Measurements from ENCODE around the gene ING1.
"Not testable (repeated sequence)": the region's sequence is repeated elsewhere in the genome, so short reads cannot be mapped to it uniquely, and the experiment has no call there.

The ING1 gene

DNA sequence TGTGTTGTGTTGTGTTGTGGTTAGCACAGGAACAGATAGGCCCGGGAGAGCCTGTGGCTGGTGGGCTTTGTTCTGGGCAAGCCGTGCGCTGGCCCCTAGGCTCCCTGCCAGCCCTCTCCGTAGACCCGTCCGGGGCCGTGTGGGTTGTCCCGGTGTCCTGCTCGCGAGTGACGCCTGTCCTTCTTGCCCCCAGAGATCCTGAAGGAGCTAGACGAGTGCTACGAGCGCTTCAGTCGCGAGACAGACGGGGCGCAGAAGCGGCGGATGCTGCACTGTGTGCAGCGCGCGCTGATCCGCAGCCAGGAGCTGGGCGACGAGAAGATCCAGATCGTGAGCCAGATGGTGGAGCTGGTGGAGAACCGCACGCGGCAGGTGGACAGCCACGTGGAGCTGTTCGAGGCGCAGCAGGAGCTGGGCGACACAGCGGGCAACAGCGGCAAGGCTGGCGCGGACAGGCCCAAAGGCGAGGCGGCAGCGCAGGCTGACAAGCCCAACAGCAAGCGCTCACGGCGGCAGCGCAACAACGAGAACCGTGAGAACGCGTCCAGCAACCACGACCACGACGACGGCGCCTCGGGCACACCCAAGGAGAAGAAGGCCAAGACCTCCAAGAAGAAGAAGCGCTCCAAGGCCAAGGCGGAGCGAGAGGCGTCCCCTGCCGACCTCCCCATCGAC, 5.7 kb downstream of the ING1 start:
- no peak for DNase-seq

DNA sequence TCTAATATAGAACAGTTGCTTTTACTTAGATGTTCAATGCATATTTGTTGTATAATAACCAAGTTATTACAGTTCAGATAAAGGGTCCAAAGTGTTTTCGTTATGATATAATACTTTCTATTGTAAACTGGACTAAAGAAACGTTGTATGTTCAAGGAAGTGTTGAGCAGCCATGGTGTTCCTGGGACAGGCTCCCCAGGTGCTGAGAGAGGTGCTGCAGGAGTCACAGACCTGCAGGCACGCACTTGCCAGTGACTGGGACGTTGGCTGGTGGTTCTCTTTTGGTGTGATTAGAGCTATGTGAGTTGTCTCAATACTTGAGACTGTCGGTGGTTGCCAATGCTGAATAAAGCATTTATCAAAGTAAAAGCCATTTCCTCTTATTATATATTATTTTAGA, 9.5 kb downstream of the ING1 start:
- no peak for DNase-seq

DNA sequence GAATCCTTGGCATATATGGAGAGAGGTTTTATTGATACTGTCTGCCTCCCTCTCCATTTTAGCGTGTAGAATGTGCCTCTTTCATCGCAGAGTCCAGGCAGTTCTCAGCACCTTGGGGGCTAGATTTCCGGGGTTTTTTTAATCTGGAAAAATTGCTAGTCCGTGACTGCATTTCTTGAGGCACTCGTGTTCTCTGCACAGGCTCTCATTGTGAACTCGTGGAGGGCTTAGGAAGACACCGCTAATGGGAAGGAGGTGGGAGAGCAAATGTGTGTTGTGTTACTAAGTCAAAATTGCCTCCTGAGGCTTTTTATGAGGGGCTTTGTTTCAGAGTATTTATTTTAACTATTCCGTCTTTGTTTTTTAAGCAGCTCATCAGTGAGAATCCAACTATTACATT, 10.1 kb downstream of the ING1 start:
- DNase-seq = no peak

DNA sequence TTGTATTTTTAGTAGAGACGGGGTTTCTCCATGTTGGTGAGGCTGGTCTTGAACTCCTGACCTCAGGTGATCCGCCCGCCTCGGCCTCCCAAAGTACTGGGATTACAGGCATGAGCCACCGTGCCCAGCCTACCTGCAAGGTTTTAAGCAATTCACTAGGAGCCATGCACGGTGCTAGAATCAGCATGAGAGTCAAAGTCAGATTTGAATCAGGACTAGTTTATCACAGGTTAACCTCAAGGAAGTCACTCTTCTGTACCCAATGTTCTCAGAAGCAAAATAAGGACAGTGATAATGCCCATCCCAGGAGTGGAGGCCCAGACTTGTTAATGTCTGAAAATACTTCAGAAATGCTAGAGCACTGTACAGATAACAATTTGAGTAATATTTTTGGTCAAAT, 12.7 kb downstream of the ING1 start:
- not testable (repeated sequence) for DNase-seq

DNA sequence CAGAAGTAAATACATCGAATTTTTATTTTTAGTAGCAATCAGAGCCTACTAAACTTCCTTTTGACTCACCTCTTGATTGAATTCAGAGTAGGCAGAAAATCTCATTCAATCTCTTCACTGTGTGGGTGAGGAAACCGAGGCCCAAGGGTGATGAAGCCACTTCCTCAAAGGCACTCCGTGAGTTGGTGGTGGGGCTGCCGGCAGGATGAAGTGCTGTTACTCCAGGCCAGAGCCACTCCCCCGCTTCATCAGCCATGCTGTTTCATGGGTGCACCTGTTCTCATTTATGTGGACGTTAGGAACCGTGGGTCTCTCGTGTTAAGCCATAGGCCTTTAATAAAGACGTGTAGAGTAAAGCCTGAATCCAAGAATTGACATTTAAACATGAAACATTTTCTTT, 13.2 kb downstream of the ING1 start:
- peak; percentile 80 for DNase-seq

DNA sequence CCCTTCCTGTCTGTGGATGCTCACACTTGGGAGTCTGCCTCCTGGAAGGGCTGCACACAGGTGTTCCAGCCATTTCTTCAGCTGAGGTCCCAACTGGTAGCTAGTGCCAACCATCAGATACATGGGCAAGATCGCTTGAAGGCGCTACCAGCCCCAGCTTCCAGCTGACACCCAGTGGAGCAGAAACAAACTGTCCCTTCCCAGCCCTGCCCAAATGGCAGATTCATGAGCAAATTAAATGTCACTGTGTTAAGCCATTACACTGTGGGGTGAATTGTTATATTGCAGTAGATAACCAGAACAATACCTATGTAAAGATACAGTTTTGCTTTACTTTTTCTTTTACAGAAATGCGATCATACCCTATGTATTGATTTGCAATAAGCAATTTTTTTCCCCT, 17.6 kb downstream of the ING1 start:
- no peak for DNase-seq

DNA sequence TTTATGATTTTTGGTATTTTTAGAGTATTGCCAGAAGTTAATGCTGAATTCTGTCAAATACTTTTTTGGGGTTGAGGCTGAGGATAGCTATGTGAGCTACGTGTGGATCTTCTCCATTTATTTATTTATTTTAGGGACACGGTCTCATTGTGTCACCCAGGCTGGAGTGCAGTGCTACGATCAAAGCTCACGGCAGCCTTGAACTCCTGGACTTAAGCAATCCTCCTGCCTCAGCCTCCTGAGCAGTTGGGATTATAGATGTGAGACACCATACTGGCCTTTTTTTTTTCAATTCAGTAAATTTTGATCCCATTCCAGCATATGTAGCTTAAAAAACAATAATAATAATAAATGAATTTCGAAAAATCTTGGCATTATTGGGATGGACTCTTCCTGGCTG, 21.1 kb downstream of the ING1 start:
- DNase-seq = no peak

DNA sequence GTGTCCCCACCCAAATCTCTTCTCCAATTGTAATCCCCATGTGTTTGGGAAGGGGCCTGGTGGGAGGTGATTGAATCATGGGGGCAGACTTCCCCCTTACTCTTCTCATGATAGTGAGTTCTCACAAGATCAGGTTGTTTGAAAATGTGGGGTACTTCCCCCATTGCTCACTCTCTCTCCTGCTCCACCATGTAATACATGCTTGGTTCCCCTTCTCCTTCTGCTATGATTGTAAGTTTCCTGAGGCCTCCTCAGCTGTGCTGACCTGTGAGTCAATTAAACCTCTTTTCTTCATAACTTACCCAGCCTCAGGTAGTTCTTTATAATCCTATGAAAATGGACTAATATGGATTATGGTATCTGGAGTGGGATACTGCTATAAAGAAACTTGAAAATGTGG, 24.1 kb downstream of the ING1 start:
- DNase-seq = no peak

DNA sequence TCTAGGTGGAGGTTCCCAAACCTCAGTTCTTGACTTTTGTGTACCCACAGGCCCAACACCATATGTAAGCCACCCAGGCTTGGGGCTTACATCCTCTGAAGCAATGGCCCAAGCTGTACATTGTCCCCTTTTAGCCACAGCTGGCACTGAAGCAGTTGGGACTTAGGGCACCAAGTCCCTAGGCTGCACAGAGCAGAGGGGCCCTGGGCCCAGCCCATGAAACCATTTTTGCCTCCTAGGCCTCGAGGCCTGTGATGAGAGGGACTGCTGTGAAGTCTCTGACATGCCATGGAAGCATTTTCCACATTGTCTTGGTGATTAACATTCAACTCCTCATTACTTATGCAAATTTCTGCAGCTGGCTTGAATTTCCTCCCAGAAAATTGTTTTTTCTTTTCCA, 30.2 kb downstream of the ING1 start:
- no peak for DNase-seq

DNA sequence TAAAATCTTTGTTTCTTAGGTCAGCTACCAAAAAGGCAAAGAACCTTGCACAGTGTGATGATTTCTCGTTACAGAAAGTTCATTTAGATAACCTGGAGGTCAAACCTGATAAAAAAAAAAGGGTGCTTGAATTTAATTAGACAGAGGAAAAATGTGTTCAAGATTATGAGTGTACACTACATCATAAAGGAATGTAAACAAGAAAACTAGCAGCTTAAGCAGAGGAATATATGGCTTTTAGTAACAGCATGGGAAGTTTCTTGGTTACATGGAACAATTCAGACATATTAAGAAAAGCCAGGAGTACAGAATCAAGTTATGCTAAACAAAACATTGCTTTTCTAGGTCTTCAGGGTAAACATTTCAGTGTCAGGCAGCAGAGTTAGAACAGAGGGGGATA, 32.9 kb downstream of the ING1 start:
- no peak for DNase-seq

DNA sequence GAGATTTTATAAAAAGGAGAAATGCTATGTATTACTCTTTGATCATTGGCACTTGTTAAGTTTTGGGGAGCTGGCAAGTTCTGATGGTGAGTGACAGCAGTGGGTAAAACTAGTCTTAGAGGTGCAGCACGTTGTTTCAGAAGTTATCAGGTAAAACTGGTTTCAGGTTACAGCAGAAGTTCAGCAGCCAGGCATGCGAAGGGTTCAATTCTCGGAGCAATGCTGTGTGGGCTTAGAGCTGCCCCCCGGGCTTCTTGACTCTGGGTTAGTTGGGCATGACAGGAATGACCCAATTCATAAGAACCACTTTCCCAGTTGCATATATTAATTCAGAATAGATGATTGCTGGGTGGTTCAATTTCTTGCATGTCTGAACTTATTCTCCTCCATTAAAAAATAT, 34.8 kb downstream of the ING1 start:
- DNase-seq = no peak

DNA sequence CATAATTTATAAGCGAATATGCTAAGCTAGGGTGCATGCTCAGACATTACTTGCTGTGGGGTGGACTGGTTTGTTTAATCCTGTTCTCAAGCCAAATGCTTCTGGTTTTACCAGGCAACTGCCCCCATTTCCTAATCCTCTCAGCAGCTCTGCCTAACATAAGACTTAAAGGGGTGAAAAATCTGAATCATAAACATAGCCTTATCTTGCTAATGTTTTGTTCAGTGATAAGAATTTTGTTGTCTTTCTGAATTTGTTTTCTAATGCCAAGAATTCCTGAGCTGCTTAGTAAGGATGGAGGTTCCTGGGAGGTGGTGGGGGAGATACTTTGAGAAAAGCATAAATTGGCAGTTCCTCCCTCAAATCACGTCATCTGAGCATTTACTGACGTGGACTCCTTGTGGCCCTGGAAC, 42.7 kb downstream of the ING1 start:
- no peak for DNase-seq

DNA sequence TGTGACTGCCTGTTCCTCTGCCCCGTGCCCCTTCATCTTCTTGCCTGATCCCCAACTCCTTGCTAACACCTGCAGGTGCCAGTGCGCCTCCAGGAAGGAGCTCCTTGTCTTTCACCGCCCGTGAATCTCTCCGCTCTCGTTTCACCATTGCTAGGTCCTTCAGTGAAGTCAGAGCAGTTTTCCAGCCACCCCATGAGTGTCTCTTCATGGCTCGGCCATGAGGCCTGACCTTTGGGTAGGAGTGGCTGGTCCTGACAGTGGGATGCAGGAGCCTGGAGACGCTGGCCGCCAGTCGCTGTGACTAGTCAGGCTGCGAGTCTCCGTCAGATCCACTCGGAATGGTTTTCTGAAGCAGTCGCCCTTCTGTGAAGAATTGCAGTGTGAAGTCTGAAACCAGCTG, 43.8 kb downstream of the ING1 start:
- no peak for DNase-seq

DNA sequence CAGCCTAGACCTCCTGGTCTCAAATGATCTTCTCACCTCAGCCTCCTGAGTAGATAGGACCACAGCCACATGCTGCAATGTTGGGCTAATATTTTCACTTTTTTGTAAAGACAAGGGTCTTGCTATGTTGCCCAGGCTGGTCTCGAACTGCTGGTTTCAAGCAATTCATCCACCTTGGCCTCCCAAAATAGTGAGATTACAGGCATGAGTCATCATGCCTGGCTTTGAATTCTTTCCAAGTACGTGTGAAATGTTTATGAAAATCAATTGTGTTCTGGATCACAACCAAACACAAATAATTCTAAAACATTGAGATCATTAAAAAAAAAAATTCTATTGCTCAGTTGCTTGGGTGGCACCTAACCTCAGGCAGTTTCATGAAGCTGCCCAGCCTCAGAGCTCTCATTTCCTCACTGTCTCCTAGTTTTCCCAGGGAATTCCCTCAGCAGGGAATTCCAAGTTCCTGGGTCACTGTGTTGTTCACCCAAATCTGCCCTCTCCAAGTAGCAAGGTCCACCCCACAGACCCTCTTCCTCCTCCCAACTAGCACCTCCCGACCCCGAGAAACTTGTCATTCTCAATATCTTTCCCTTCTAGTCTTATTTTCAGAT, 44.8 kb downstream of the ING1 start:
- DNase-seq = no peak

DNA sequence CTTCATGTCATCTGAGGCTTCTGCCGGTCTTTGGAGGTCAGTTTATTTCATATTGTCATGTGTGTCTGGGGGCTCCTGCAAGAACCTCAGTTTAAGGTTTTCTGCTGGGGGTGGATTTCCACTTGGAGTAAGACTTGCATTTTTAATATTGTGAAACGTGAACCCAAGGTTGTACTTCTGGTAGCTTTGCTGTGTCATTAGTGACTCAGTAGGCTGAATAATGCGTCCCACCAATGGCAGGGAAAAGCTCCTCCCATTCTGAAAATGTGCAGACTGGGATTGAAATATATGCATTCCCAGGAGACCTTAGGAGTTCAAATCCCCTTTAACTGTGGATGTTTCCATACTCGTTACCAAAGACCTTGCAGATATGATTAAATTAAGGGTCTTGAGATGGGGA, 46.2 kb downstream of the ING1 start:
- DNase-seq = no peak

DNA sequence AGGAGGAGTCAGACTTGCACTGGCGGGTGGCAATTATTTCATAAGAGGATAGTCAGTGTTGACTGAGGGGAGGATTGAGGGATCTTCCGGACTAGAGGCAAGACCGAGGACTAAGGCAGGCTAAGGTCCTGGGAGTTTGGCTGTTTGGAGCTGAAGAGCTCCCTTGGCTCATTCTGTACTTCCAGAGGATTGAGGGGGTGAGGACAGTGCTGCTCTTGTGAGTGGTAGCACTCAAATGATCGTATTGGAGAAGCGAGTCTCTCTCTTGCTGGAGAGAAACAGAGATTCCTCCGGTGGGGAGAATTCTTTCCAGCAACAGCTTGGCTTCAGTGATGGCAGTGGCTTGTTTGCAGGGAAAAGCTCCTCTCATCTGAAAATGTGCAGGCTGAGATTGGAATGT, 47.1 kb downstream of the ING1 start:
- DNase-seq = no peak

DNA sequence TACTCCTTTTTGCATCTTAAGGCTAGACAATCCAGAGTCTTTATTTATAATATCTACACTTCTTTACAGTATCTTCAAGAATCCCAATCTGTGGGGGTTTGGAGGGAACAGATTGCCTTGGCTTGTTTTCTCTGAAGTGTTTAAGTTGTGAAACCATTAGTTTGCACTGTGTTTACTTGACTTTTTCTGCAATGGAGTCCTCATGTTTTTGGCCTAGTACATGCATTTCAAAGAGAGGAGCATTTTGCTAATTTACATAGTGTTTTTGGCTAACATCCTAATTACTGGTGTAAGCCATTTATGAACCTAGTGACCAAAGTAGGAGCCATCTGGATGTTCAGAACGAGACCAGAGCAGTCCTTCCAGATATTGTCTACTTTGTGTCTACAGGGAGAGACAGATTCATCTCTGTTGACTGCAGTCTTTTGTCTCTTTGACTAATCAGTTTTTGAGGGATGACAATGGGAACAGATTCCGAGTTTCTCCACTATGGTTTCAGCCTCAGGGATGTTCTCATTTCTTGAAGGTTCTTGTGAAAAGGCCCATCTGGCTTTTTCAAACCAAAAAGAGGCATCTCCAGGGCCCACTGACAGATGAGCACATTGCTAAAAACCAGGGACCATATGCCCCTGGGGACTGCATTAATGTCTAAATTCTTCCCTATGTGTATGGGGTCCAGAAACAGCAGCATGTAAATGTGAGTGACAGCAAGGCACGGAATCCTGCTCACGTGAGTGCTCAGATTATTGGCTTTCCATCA, 53.4 kb downstream of the ING1 start:
- no peak for DNase-seq

DNA sequence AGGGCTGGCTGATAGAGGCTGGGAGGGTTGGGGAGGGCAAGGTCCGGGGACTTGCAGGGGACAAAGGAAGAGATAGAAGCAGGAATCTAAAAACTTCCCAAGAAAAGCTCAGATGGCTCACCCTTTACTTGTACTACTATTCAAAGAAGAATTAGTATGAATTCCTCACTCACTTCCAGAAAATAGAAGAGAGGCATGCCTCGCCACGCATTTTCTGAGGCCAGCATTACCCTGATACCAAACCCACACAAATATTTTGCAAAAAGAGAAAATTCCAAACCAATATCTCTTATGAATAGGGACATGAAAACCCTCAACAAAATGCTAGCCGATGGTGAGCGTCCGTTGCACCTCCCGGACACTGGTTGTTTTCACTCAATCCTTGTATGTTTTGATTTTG, 54.0 kb downstream of the ING1 start:
- no peak for DNase-seq

DNA sequence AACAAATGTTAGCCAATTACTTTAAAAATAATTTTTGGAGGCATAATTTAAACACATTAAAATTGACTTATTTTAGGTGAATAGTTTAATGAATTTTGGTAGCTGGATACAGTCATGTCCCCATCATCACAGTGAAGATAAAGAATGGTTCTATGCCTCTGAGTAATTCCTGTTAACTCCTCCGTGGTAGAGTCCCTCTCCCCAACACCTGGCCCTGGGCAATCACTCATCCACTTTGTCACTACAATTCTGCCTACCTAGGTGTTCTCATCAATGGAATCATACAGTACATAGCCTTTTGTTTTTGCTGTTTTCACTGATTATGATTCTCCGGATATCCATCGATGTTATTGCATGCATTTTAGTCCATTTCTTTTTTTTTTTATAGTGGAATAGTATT, 55.6 kb downstream of the ING1 start:
- DNase-seq = no peak

DNA sequence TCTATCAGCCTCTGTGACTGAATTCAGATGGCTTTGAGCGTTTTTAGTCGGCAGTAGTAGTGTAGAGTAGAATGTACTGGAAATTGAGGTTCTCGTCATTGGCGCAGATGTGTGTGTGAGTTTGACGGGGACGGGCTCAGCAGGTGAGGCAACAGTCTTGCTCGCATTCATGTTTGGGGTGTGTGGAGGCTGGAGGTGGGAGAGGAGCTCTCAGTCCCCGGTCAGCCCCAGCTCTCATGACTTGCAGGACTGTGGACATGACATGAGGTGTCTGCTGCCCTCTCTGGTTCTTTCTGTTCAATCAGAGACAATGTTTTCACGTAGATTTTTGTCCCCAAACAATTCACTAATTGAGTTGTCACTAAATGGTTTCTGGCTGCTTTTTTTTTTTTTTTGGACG, 57.2 kb downstream of the ING1 start:
- no peak for DNase-seq

DNA sequence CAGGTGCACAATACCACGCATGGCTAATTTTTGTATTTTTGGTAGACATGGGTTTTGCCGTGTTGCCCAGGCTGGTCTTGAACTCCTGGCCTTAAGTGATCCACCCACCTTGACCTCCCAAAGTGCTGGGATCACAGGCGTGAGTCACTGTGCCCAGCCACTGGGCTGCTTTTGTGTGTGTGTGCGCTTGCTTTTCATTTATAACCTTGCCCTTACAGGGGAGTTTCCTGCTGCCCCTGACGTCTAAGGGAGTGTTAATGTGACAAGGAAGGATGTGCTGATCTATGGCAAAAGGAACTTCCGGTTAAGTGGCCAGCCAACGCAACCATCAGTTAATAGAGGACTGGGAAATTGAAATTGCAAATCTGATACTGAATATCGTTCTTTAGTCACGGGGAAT, 57.7 kb downstream of the ING1 start:
- DNase-seq = no peak

DNA sequence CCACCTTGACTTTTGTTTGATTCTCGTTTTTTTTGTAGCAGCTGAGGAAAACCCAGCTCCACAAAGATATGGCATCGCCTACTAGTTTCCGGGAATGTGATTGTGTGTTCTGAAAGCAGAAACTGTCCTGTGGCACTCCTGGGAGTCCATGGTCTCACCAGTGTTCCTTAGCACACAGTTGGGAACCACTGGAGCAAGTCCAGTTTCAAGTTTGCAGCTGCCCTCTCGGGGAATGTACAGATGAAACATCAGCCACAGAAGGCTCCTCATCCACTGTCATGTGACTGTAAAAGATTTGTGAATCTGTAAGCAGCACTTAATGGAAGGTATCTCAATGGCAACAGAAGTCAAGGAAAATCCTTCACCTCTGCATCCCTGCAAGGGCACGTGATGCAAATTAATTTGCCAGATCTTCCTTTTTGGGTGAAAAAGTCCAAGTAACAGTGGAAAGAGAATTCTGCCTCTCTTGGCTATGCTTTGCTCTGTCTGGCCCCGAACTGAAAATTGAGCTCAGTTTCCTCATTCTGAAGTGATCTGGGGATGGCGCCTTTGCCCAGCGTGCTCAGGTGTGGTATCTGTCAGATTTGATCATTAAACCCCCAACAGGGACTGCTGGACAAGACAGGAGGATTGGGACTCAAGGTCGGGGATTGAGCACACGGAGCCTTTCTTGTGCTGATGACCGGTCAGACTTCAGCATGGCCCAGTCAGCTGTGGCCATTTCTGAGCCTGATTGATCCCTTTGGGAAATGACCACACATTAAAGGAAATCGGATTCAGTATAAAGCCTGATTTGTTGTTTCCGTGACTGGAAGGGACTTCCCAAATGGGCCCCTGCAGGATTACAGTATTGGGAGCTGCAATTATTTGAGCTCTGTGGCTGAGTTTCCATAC, 58.8 kb downstream of the ING1 start:
- no peak for DNase-seq
